Calu3 (cell line): ENCODE data around the gene BTBD18. TPM values are rescaled to one million over a fixed set of nuclear protein-coding genes. Genes with fewer than 3 reads are reported as not detected.

Experiments
- BruUV-seq: library from RNA; stranded (reverse); fragments of 400-500 nt; replicated peaks from 2 replicates; lab custom pipeline; 2021; lab: Mats Ljungman, UMichigan
- CTCF ChIA-PET: fragments of 300-600 bp; sonication (Branson Sonifier 250); formaldehyde crosslinking; loops from one replicate; lab custom pipeline; 2022; ENCODE audit warnings: antibody characterized with exemption; lab: Charles Lee
- DNase-seq: peaks from one replicate; pipeline ENCODE4 v3.0.0; 2022
- H3K27ac Mint-ChIP-seq: one replicate; pipeline ENCODE4 v1.8.0; 2022; ENCODE audit warnings: mixed read lengths; ENCODE audit not compliant: unreplicated experiment
- H3K27me3 Mint-ChIP-seq: one replicate; pipeline ENCODE4 v1.8.0; 2022; ENCODE audit warnings: mixed read lengths; ENCODE audit not compliant: unreplicated experiment
- H3K36me3 Mint-ChIP-seq: one replicate; pipeline ENCODE4 v1.8.0; 2022; ENCODE audit warnings: mild to moderate bottlenecking, moderate library complexity, mixed read lengths; ENCODE audit not compliant: insufficient read depth, unreplicated experiment
- H3K4me1 Mint-ChIP-seq: one replicate; pipeline ENCODE4 v1.8.0; 2022; ENCODE audit warnings: mild to moderate bottlenecking, low read depth, mixed read lengths; ENCODE audit not compliant: unreplicated experiment
- H3K4me3 Mint-ChIP-seq: one replicate; pipeline ENCODE4 v1.8.0; 2022; ENCODE audit warnings: mild to moderate bottlenecking, low read depth, moderate library complexity, mixed read lengths; ENCODE audit not compliant: unreplicated experiment
- H3K9me3 Mint-ChIP-seq: one replicate; pipeline ENCODE4 v1.8.0; 2022; ENCODE audit warnings: low read depth, mixed read lengths; ENCODE audit not compliant: unreplicated experiment
- intact Hi-C: fragments of 100-400 bp; cut with micrococcal nuclease; formaldehyde crosslinking; loops from one replicate; pipeline ENCODE4 v1.10.0; 2022; ENCODE audit not compliant: unreplicated experiment
- total RNA-seq: library from RNA; stranded (reverse); gene quantifications from 2 replicates; pipeline ENCODE4 v1.2.3, GENCODE V29; 2022
- TF ChIP-seq, protein P1 (sequence below): fragments of 200-600 bp; IDR thresholded peaks from one replicate; pipeline ENCODE4 v1.8.0; 2022; ENCODE audit warnings: antibody characterized with exemption; ENCODE audit not compliant: unreplicated experiment

Gene BTBD18
- total RNA-seq, 1 experiment from 2014 or later = not detected

DNA sequence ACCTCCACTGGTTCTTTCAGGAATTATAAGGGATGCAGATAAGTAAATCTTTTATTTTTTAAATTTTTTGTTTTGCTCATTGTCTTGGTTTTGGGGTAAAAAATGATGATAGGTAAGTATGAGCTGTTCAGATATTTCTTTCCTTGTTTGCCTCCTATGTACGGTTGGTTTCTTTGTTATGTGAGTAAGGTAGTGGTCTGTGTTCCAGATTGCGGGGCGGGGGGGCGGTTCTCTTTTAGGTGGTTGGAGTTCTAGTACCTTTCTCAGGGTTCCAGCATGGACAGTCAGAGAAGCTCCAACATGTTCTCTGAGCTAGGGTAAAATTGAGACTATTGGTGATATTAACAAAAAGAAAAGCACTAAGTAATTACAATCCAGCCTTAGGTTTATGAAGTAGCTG, 12.4 kb upstream of the BTBD18 start:
- H3K27me3 Mint-ChIP-seq = no peaks in the 10 kb centered on the region
- intact Hi-C loops = no loop called here
- peak overlapping the region; percentile 88 for H3K4me3 Mint-ChIP-seq
- TF ChIP-seq, protein P1, sequence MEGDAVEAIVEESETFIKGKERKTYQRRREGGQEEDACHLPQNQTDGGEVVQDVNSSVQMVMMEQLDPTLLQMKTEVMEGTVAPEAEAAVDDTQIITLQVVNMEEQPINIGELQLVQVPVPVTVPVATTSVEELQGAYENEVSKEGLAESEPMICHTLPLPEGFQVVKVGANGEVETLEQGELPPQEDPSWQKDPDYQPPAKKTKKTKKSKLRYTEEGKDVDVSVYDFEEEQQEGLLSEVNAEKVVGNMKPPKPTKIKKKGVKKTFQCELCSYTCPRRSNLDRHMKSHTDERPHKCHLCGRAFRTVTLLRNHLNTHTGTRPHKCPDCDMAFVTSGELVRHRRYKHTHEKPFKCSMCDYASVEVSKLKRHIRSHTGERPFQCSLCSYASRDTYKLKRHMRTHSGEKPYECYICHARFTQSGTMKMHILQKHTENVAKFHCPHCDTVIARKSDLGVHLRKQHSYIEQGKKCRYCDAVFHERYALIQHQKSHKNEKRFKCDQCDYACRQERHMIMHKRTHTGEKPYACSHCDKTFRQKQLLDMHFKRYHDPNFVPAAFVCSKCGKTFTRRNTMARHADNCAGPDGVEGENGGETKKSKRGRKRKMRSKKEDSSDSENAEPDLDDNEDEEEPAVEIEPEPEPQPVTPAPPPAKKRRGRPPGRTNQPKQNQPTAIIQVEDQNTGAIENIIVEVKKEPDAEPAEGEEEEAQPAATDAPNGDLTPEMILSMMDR = no peak
- CTCF ChIA-PET = interaction anchor here (0.8 to 2.1 kb wide), 7 partner anchors 11 to 37 kb away, joined by 3 to 7 read pairs (median 4); no protein-coding TSS in a partner anchor
- H3K27ac Mint-ChIP-seq = peak overlapping the region; percentile 99
- H3K36me3 Mint-ChIP-seq = peaks cover 75% of the 10 kb centered on the region
- BruUV-seq = no TSS peak
- H3K4me1 Mint-ChIP-seq = peaks cover 42% of the 10 kb centered on the region
- H3K9me3 Mint-ChIP-seq = no peaks in the 10 kb centered on the region
- no peak for DNase-seq

DNA sequence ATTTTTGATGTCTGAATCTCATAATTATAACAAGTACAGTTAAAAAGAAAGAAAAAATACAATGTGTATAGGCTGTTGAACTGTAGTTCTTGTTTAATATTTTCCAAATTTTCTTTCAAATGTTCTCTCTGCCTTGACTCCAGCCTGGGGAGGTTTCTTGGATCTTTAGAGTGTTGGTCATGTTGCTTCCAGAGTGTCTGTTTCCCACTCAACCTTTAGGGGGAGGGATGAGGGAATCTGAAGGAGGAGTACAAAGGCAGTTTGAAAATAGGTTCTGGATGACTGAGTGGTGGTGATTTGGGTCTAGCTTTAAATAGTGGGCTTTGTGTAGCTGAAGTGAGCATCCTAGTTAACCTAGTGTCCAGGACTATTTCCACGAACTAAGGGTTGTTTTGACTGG, 11.9 kb upstream of the BTBD18 start:
- intact Hi-C loops = loop anchor here (2.0 kb wide), 1 partner anchor 35 kb away; no protein-coding TSS in a partner anchor
- Mint-ChIP-seq H3K4me3 (peak overlapping the region; percentile 88), H3K4me1 (peaks cover 41% of the 10 kb centered on the region), H3K27me3 (no peaks in the 10 kb centered on the region), H3K9me3 (no peaks in the 10 kb centered on the region), H3K27ac (peak overlapping the region; percentile 99), H3K36me3 (peaks cover 75% of the 10 kb centered on the region)
- no peak for DNase-seq
- no TSS peak for BruUV-seq
- CTCF ChIA-PET = interaction anchor here (0.6 to 2.1 kb wide), 7 partner anchors 11 to 37 kb away, joined by 3 to 7 read pairs (median 4); no protein-coding TSS in a partner anchor
- TF ChIP-seq, protein P1 = no peak

GRCh38 chr11:57762235-57762861, 10.7 kb upstream of the BTBD18 start:
- TF ChIP-seq, protein P1 = no peak
- H3K4me1 Mint-ChIP-seq = peaks cover 29% of the 10 kb centered on the region
- H3K9me3 Mint-ChIP-seq = no peaks in the 10 kb centered on the region
- BruUV-seq = TSS peak; percentile 75
- peak overlapping the region; percentile 88 for H3K4me3 Mint-ChIP-seq
- no peak for DNase-seq
- peaks cover 64% of the 10 kb centered on the region for H3K36me3 Mint-ChIP-seq
- intact Hi-C loops = loop anchor here (2.0 kb wide), 1 partner anchor 36 kb away; no protein-coding TSS in a partner anchor
- CTCF ChIA-PET = interaction anchor here (0.6 to 4.3 kb wide), 8 partner anchors 10 to 37 kb away, joined by 3 to 30 read pairs (median 8); partner anchors contain the start of gene BTBD18
- H3K27me3 Mint-ChIP-seq = no peaks in the 10 kb centered on the region
- H3K27ac Mint-ChIP-seq = peak overlapping the region; percentile 99

DNA sequence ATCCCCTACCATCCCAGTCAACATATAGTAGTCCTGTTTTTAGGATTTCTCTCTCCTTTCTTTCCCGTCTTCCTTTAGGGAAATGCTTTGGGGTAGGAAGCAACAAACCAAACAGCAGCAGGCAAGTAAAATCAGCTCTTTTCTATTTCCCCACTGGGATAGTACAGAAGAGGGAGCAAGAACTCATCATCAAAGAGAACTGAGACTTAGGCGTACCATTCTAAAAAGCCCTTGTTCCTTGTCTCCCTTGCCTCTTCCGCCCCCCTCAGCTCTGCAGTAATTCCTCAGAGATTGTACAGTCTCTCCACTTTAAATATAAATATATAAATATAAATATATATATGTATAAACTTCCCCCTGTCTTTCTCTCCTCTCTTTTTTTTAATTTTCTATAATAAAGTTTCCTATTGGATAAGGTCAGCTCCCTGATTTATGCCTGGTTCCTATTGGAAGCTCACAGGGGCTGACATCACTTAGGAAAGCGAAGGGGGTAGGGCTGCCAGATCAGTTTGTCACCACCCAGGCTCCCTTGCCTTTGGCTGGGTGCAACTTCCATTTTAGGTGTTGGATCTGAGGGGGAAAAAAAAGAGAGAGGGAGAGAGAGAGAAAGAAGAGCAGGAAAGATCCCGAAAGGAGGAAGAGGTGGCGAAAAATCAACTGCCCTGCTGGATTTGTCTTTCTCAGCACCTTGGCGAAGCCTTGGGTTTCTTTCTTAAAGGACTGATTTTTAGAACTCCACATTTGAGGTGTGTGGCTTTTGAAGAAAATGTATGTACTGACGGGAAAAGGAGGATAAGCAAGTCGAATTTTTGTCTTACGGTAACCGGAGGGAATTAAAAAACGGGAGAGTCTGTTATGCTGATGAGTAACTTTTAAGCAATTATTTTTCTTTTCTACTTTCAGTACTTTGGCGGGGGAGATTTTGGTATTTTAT, 9.9 kb upstream of the BTBD18 start, which contains the start of gene CTNND1:
TSS of gene CTNND1 (plus strand) at position 502 of the 934 bp plus-strand sequence. CDS start 29,677 bp downstream, outside the sequence.
- Mint-ChIP-seq H3K27me3 (no peaks in the 10 kb centered on the region), H3K36me3 (peaks cover 57% of the 10 kb centered on the region), H3K4me3 (peak within 1 kb of the TSS; percentile 88), H3K27ac (peak within 1 kb of the TSS; percentile 99), H3K4me1 (peaks cover 22% of the 10 kb centered on the region), H3K9me3 (no peaks in the 10 kb centered on the region)
- CTCF ChIA-PET = interaction anchor here (0.6 to 4.3 kb wide), 9 partner anchors 9 to 525 kb away, joined by 3 to 30 read pairs (median 6); partner anchors contain the start of genes BTBD18 and MED19
- DNase-seq = peak; percentile 89
- intact Hi-C loops = loop anchor here (1.0 to 2.0 kb wide), 2 partner anchors 18 to 37 kb away; no protein-coding TSS in a partner anchor
- TF ChIP-seq, protein P1 = no peak
- TSS peak; percentile 69 for BruUV-seq
